ENCODE data around the gene PCBP1. TPM values are rescaled to one million over a fixed set of nuclear protein-coding genes. Genes with fewer than 3 reads are reported as not detected.
A peak's percentile ranks its signal among the peaks of the same experiment; 100 is the strongest.

The PCBP1 gene
- total and polyA plus RNA-seq, 9 of the 15 experiments (the other 6 are each of a cell fraction or from before 2014, with no cell fraction given), result 19.2 to 407 (median 78.1) TPM

- TF ChIP-seq ZBTB9 (CRISPR knock-in tag; IDR thresholded peaks at IDR 0.05) (0 out of 2 replicates have a peak, but pooled peaks have one; percentile 49), ZNF436 (CRISPR knock-in tag; IDR thresholded peaks at IDR 0.05) (no peak), NBN (IDR thresholded peaks at IDR 0.05; ENCODE audit: low read depth) (peak; percentile 87), HNRNPH1 (optimal IDR thresholded peaks at IDR 0.05; ENCODE audit: low read depth, low read length) (no peak), PRMT5 (CRISPR knock-in tag; IDR thresholded peaks at IDR 0.05) (no peak), JUNB (CRISPR knock-in tag; conservative IDR thresholded peaks at IDR 0.05) (no peak), FOXM1 (IDR thresholded peaks at IDR 0.05; ENCODE audit: low read depth) (peak; percentile 93), FOXM1 (CRISPR knock-in tag; IDR thresholded peaks at IDR 0.05; ENCODE audit: low read depth) (no peak), SPI1 (IDR thresholded peaks at IDR 0.05; ENCODE audit: borderline replicate concordance, low read depth, low read length) (no peak), CXXC5 (CRISPR knock-in tag; IDR thresholded peaks at IDR 0.05) (peak; percentile 47), ZBTB17 (CRISPR knock-in tag; IDR thresholded peaks at IDR 0.05) (peak; percentile 99), ZBTB7A (IDR thresholded peaks at IDR 0.05; ENCODE audit: borderline replicate concordance, control insufficient read depth, low read depth, low read length) (peak; percentile 38; the same call in 1 of the 2 replicates), EP400 (IDR thresholded peaks at IDR 0.05) (peak; percentile 69; the same call in 1 of the 2 replicates), ZNF644 (tag; IDR thresholded peaks at IDR 0.05; ENCODE audit: low read depth) (peak; percentile 19; the same call in 1 of the 2 replicates)
- TF ChIP-seq, protein P1, sequence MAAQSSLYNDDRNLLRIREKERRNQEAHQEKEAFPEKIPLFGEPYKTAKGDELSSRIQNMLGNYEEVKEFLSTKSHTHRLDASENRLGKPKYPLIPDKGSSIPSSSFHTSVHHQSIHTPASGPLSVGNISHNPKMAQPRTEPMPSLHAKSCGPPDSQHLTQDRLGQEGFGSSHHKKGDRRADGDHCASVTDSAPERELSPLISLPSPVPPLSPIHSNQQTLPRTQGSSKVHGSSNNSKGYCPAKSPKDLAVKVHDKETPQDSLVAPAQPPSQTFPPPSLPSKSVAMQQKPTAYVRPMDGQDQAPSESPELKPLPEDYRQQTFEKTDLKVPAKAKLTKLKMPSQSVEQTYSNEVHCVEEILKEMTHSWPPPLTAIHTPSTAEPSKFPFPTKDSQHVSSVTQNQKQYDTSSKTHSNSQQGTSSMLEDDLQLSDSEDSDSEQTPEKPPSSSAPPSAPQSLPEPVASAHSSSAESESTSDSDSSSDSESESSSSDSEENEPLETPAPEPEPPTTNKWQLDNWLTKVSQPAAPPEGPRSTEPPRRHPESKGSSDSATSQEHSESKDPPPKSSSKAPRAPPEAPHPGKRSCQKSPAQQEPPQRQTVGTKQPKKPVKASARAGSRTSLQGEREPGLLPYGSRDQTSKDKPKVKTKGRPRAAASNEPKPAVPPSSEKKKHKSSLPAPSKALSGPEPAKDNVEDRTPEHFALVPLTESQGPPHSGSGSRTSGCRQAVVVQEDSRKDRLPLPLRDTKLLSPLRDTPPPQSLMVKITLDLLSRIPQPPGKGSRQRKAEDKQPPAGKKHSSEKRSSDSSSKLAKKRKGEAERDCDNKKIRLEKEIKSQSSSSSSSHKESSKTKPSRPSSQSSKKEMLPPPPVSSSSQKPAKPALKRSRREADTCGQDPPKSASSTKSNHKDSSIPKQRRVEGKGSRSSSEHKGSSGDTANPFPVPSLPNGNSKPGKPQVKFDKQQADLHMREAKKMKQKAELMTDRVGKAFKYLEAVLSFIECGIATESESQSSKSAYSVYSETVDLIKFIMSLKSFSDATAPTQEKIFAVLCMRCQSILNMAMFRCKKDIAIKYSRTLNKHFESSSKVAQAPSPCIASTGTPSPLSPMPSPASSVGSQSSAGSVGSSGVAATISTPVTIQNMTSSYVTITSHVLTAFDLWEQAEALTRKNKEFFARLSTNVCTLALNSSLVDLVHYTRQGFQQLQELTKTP (IDR thresholded peaks at IDR 0.05; ENCODE audit: low read depth in 1 of 2, partially characterized antibody in 2 of 2), result peak in 1 of 2 experiments; percentile 74
- TF ChIP-seq, protein P2, sequence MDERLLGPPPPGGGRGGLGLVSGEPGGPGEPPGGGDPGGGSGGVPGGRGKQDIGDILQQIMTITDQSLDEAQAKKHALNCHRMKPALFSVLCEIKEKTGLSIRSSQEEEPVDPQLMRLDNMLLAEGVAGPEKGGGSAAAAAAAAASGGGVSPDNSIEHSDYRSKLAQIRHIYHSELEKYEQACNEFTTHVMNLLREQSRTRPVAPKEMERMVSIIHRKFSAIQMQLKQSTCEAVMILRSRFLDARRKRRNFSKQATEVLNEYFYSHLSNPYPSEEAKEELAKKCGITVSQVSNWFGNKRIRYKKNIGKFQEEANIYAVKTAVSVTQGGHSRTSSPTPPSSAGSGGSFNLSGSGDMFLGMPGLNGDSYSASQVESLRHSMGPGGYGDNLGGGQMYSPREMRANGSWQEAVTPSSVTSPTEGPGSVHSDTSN (CRISPR knock-in tag; IDR thresholded peaks at IDR 0.05; ENCODE audit: low read depth), result no peak
- TF ChIP-seq, protein P2 (tag; conservative IDR thresholded peaks at IDR 0.05; ENCODE audit: low read depth), result 0 out of 2 replicates have a peak, but pooled peaks have one; percentile 30
These were observed 17.2 kb downstream of the PCBP1 start (continued) for GRCh38 chr2:70104231-70105111.

Measured in K562 (cell line).